Measurements from ENCODE around the gene DDIT3.

- TF ChIP-seq CTCF (IDR thresholded peaks at IDR 0.05) = no peak
- TF ChIP-seq POLR2A (IDR thresholded peaks at IDR 0.05) = no peak
Measured at GRCh38 chr12:57513266-57513665, 7.0 kb downstream of the DDIT3 start.
